A673 (cell line): ENCODE data around the gene MAGI1. TPM values are rescaled to one million over a fixed set of nuclear protein-coding genes. Genes with fewer than 3 reads are reported as not detected.

ENCODE experiments used
- BruUV-seq: library from RNA; stranded (reverse); fragments of 400-500 nt; replicated peaks from 2 replicates; lab custom pipeline; 2021; lab: Mats Ljungman, UMichigan
- CTCF ChIA-PET: fragments of 300-600 bp; sonication (Branson Sonifier 250); formaldehyde crosslinking; loops from one replicate; lab custom pipeline; 2022; ENCODE audit warnings: antibody characterized with exemption; lab: Charles Lee
- POLR2A ChIA-PET: fragments of 300-600 bp; sonication (Branson Sonifier 250); formaldehyde crosslinking; loops from one replicate; lab custom pipeline; 2022; ENCODE audit warnings: antibody characterized with exemption; ENCODE audit not compliant: low non-redundant PET; lab: Charles Lee
- DNase-seq: peaks from one replicate; pipeline ENCODE4 v3.0.0-alpha.2; 2015; ENCODE audit warnings: low spot score
- H3K27ac ChIP-seq: fragments of 200-600 bp; sonication (generic); 2 replicates; pipeline ENCODE4 v1.5.1; 2016; ENCODE audit warnings: mixed run types, low read depth, mild to moderate bottlenecking, mixed read lengths, antibody characterized with exemption, low read length; ENCODE audit not compliant: poor library complexity, severe bottlenecking
- H3K27me3 ChIP-seq: fragments of 200-600 bp; sonication (generic); replicated peaks from 2 replicates; pipeline ENCODE4 v1.6.1; 2017; ENCODE audit warnings: mixed run types, low read depth, mild to moderate bottlenecking, mixed read lengths, antibody characterized with exemption, low read length; ENCODE audit not compliant: insufficient read depth, poor library complexity
- H3K36me3 ChIP-seq: fragments of 200-600 bp; sonication (generic); 2 replicates; pipeline ENCODE4 v1.6.1; 2016; ENCODE audit warnings: mixed run types, mild to moderate bottlenecking, mixed read lengths, antibody characterized with exemption, low read length; ENCODE audit not compliant: insufficient read depth, poor library complexity, severe bottlenecking
- H3K4me1 ChIP-seq: fragments of 200-600 bp; sonication (generic); 2 replicates; pipeline ENCODE4 v1.6.1; 2017; ENCODE audit warnings: mixed run types, mild to moderate bottlenecking, mixed read lengths, antibody characterized with exemption, low read length; ENCODE audit not compliant: insufficient read depth, poor library complexity, severe bottlenecking
- H3K4me3 ChIP-seq: fragments of 200-600 bp; sonication (generic); 2 replicates; pipeline ENCODE4 v1.5.1; 2016; ENCODE audit warnings: low read depth, mixed run types, mild to moderate bottlenecking, mixed read lengths, low read length; ENCODE audit not compliant: poor library complexity, severe bottlenecking
- H3K9me3 ChIP-seq: fragments of 200-600 bp; sonication (generic); 2 replicates; pipeline ENCODE4 v1.6.1; 2016; ENCODE audit warnings: mixed run types, low read depth, mild to moderate bottlenecking, mixed read lengths, antibody characterized with exemption, low read length; ENCODE audit not compliant: poor library complexity, severe bottlenecking
- EZH2 ChIP-seq: fragments of 200-600 bp; sonication (generic); IDR thresholded peaks from 2 replicates; pipeline ENCODE4 v1.6.1; 2017; ENCODE audit warnings: borderline replicate concordance, low read depth, mild to moderate bottlenecking, mixed read lengths, antibody characterized with exemption, low read length; ENCODE audit not compliant: poor library complexity, severe bottlenecking
- intact Hi-C: fragments of 100-400 bp; cut with micrococcal nuclease; formaldehyde crosslinking; loops from one replicate; pipeline ENCODE4 v1.10.0; 2022; ENCODE audit not compliant: unreplicated experiment
- total RNA-seq: library from RNA; stranded (reverse); gene quantifications from 2 replicates; pipeline ENCODE4 v1.2.3, GENCODE V29; 2021
- TF ChIP-seq, protein P1 (sequence below): fragments of 300-800, 200-600 bp; sonication (generic); conservative IDR thresholded peaks from 2 replicates; pipeline ENCODE4 v1.5.1; 2017; ENCODE audit warnings: low read depth, mild to moderate bottlenecking, antibody characterized with exemption, low read length, moderate library complexity, mixed read lengths

Gene MAGI1
- total RNA-seq, 1 experiment from 2014 or later, result 30.5 TPM

- CTCF ChIA-PET, result no interaction called here
- H3K27ac ChIP-seq, result no peak overlapping the region
Measured at GRCh38 chr3:65402597-65402996, 636.1 kb downstream of the MAGI1 start.

DNA sequence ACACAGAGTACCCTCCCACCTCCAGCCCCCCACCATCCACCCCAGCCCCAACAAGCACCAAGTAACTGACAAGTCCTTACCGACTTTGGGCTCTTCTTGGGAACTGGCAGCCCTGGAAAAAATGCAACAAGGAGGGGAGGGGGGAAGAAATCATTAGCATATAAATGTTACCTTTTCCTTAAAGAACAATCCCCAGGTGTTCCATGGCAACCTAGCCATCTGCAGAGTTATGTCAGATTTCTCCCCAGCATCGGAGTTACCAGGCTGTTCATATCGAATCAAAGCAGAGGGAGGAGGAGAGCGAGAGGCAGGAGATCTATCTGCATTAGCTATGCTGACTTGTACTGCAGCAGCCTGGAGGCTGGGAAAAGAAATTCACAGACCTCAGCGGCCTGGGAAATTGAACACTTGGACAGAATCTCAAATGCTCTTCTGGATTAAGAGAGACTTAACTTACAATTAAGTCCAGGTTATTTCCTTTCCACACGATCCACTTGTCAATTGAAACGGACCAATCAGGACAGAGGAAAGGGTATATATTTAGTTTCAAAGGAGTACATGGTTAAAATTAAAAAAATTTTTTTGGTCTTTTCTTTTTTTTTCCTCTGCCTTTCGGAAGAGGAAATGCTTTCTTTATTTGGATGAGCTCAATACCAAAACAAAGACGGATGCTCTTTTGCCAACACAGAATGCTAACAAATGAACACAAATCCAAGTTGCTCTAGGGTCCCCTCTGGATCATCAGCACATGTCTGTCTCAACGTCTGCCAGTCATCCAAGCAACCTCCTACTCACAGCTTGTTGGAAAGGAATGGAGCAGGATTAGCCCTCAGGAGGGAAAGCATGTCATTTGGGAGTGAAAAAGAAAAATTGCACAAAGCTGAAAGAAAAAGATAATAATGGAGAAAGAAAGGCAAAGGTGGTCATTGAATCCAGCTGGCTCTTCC, 637.1 kb downstream of the MAGI1 start:
- Histone ChIP-seq H3K36me3 (no peaks in the 10 kb centered on the region), H3K27me3 (no peaks in the 10 kb centered on the region), H3K9me3 (no peaks in the 10 kb centered on the region), H3K27ac (no peak overlapping the region), H3K4me3 (no peak overlapping the region), H3K4me1 (no peaks in the 10 kb centered on the region)
- no TSS peak for BruUV-seq
- no peak for TF ChIP-seq EZH2
- TF ChIP-seq, protein P1, sequence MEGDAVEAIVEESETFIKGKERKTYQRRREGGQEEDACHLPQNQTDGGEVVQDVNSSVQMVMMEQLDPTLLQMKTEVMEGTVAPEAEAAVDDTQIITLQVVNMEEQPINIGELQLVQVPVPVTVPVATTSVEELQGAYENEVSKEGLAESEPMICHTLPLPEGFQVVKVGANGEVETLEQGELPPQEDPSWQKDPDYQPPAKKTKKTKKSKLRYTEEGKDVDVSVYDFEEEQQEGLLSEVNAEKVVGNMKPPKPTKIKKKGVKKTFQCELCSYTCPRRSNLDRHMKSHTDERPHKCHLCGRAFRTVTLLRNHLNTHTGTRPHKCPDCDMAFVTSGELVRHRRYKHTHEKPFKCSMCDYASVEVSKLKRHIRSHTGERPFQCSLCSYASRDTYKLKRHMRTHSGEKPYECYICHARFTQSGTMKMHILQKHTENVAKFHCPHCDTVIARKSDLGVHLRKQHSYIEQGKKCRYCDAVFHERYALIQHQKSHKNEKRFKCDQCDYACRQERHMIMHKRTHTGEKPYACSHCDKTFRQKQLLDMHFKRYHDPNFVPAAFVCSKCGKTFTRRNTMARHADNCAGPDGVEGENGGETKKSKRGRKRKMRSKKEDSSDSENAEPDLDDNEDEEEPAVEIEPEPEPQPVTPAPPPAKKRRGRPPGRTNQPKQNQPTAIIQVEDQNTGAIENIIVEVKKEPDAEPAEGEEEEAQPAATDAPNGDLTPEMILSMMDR, result no peak
- CTCF ChIA-PET, result no interaction called here
- intact Hi-C loops, result no loop called here
- no peak for DNase-seq
- POLR2A ChIA-PET, result interaction anchor here (0.6 kb wide), 1 partner anchor 846 kb away, joined by 3 read pairs; no protein-coding TSS in a partner anchor

More at GRCh38 chr3:65402597-65402996, 636.1 kb downstream of the MAGI1 start:
- H3K4me3 ChIP-seq, result no peak overlapping the region
- POLR2A ChIA-PET, result no interaction called here
- no TSS peak for BruUV-seq
- H3K36me3 ChIP-seq, result no peaks in the 10 kb centered on the region
- intact Hi-C loops, result no loop called here
- TF ChIP-seq EZH2, result no peak
- TF ChIP-seq, protein P1, result no peak
- no peaks in the 10 kb centered on the region for H3K9me3 ChIP-seq
- no peaks in the 10 kb centered on the region for H3K27me3 ChIP-seq
- no peaks in the 10 kb centered on the region for H3K4me1 ChIP-seq
- peak; percentile 23 for DNase-seq

GRCh38 chr3:65400899-65401298, 637.8 kb downstream of the MAGI1 start:
- no TSS peak for BruUV-seq
- ChIA-PET CTCF (no interaction called here), POLR2A (no interaction called here)
- intact Hi-C loops, result no loop called here
- H3K4me1 ChIP-seq, result no peaks in the 10 kb centered on the region
- H3K4me3 ChIP-seq, result no peak overlapping the region
- no peak overlapping the region for H3K27ac ChIP-seq
- no peaks in the 10 kb centered on the region for H3K36me3 ChIP-seq
- H3K9me3 ChIP-seq, result no peaks in the 10 kb centered on the region
- TF ChIP-seq, protein P1, result no peak
- no peak for TF ChIP-seq EZH2
- no peaks in the 10 kb centered on the region for H3K27me3 ChIP-seq
- DNase-seq, result no peak
